Liver (tissue), 2 donors: Measurements from ENCODE around the gene THADA.

Experiments
- CTCF ChIP-seq: fragments of 150-350 bp; IDR thresholded peaks from 2 replicates; pipeline ENCODE4 v1.5.1; 2017; ENCODE audit warnings: improper control_type of control experiment, low read depth, low read length; ENCODE audit not compliant: missing input control
- REST ChIP-seq: IDR thresholded peaks from 2 replicates; pipeline ENCODE4 v1.6.1; 2016; ENCODE audit warnings: antibody characterized with exemption, mild to moderate bottlenecking
- donor health status: healthy.

DNA sequence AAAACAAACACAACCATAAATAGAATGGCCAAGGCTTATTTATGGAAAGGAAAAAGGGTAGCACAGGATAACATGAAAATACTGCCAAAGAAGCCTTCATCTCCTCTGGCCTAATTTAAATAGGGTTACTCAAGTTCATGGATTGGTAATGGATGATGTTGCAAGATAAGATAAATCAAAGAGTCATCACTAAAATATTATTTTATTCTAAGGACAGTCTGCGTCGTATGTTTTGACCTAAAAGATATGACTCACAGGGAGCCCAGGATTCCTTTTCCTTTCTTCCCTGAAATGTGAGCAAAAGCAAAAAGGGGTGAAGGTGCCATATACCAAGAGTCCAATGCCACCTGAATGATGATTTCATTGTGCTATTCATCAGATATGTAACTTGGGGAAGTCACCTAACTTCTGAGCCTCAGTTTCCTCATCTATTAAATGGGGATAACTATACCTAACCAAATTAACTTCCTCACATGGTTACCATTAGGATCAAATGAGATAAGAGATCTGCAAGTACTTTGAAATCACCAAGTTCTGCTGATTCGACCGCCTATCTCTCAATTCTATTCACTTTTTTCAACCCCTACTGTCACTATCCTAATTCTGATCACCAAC is 137.7 kb downstream of the THADA start:
- TF ChIP-seq CTCF = no peak
- no peak for TF ChIP-seq REST
